Endothelial cell of umbilical vein (primary cell): Measurements from ENCODE around the gene MYMK. TPM values are rescaled to one million over a fixed set of nuclear protein-coding genes. Genes with fewer than 3 reads are reported as not detected.

Experiments
- BruUV-seq: library from RNA; stranded (reverse); fragments of 400-500 nt; replicated peaks from 2 replicates; lab custom pipeline; 2021; lab: Mats Ljungman, UMichigan
- CTCF ChIA-PET: fragments of 300-600, 350-600 bp; sonication (Branson Sonifier 250); formaldehyde crosslinking; loops from one replicate; lab custom pipeline; 2021; ENCODE audit warnings: antibody characterized with exemption, inconsistent platforms; lab: Charles Lee
- POLR2A ChIA-PET: fragments of 300-600, 350-600 bp; sonication (Branson Sonifier 250); formaldehyde crosslinking; loops from one replicate; lab custom pipeline; 2021; ENCODE audit warnings: antibody characterized with exemption, inconsistent platforms; lab: Charles Lee
- DNase-seq: peaks from one replicate; pipeline ENCODE4 v3.0.0-alpha.2; 2011; ENCODE audit warnings: low read depth, low spot score
- FAIRE-seq: peaks from 2 replicates; lab custom pipeline; 2011; peaks lifted over from hg19 to GRCh38; lab: Jason Lieb, UNC
- H2AFZ ChIP-seq: 2 replicates; pipeline ENCODE4 v1.6.0; 2012; ENCODE audit warnings: low read depth, low read length, control low read depth, inconsistent platforms
- H3K27ac ChIP-seq: 2 replicates; pipeline ENCODE4 v1.5.1; 2011; ENCODE audit warnings: low read depth, mild to moderate bottlenecking, control low read depth, low read length, moderate library complexity; ENCODE audit not compliant: insufficient read depth
- H3K27me3 ChIP-seq, 2 experiments: 2 replicates each; pipeline versions ENCODE4 v1.6.0 to v1.6.1; 2011; ENCODE audit warnings: low read length in 2 of 2, mixed read lengths in 1 of 2; ENCODE audit not compliant: control insufficient read depth in 2 of 2, insufficient read depth in 2 of 2
- H3K36me3 ChIP-seq, 2 experiments: 2 replicates in 1 of 2; 3 replicates in 1 of 2; pipeline ENCODE4 v1.5.1; 2011; ENCODE audit warnings: low read length in 2 of 2, mild to moderate bottlenecking in 1 of 2, moderate library complexity in 1 of 2; ENCODE audit not compliant: control insufficient read depth in 2 of 2, insufficient read depth in 2 of 2; ENCODE audit errors: extremely low read depth in 1 of 2
- H3K4me1 ChIP-seq: 3 replicates; pipeline ENCODE4 v1.5.1; 2011; ENCODE audit warnings: mild to moderate bottlenecking, low read length; ENCODE audit not compliant: control insufficient read depth, insufficient read depth; ENCODE audit errors: extremely low read depth
- H3K4me2 ChIP-seq: 2 replicates; pipeline ENCODE4 v1.6.1; 2011; ENCODE audit warnings: low read length, control low read depth, mixed read lengths; ENCODE audit not compliant: insufficient read depth
- H3K4me3 ChIP-seq, 3 experiments: fragments of 200-600 bp in 1 of 3; sonication (generic), shearing (Covaris generic) in 1 of 3; replicated peaks in 1 of 3; 2 replicates each; pipeline ENCODE4 v1.5.1; 2011 to 2016; ENCODE audit warnings: control low read depth in 3 of 3, low read length in 3 of 3, mild to moderate bottlenecking in 2 of 3, inconsistent platforms in 1 of 3, low read depth in 1 of 3, moderate library complexity in 1 of 3; ENCODE audit not compliant: insufficient read depth in 1 of 3
- H3K79me2 ChIP-seq: 2 replicates; pipeline ENCODE4 v1.6.0; 2012; ENCODE audit warnings: low read length, inconsistent platforms; ENCODE audit not compliant: control insufficient read depth, insufficient read depth
- H3K9ac ChIP-seq: replicated peaks from 2 replicates; pipeline ENCODE3; 2011; ENCODE audit warnings: low read length, control low read depth; ENCODE audit not compliant: insufficient read depth; ENCODE audit errors: extremely low read depth
- H3K9me1 ChIP-seq: replicated peaks from 3 replicates; pipeline ENCODE4 v1.6.0; 2011; ENCODE audit warnings: mild to moderate bottlenecking, low read length; ENCODE audit not compliant: control insufficient read depth, insufficient read depth; ENCODE audit errors: extremely low read depth
- H3K9me3 ChIP-seq: replicated peaks from 2 replicates; pipeline ENCODE4 v1.5.1; 2012; ENCODE audit warnings: low read length, inconsistent platforms; ENCODE audit not compliant: control insufficient read depth, insufficient read depth
- H4K20me1 ChIP-seq: replicated peaks from 2 replicates; pipeline ENCODE3; 2011; ENCODE audit warnings: mild to moderate bottlenecking, low read length; ENCODE audit not compliant: control insufficient read depth, insufficient read depth; ENCODE audit errors: extremely low read depth
- CTCF ChIP-seq, 2 donors: IDR thresholded peaks; 1 replicate in 1 of 2; 2 replicates in 1 of 2; pipeline ENCODE4 v1.5.1; 2011; ENCODE audit warnings: low read length in 2 of 2, mild to moderate bottlenecking in 2 of 2, moderate library complexity in 2 of 2, control low read depth in 1 of 2, inconsistent platforms in 1 of 2, low read depth in 1 of 2; ENCODE audit not compliant: insufficient read depth in 1 of 2; ENCODE audit errors: extremely low read depth in 1 of 2
- EZH2 ChIP-seq: IDR thresholded peaks from 2 replicates; pipeline ENCODE4 v1.6.1; 2012; ENCODE audit warnings: borderline replicate concordance, low read depth, mild to moderate bottlenecking, moderate library complexity, low read length, inconsistent platforms; ENCODE audit not compliant: severe bottlenecking
- FOS ChIP-seq: IDR thresholded peaks from 2 replicates; pipeline ENCODE4 v1.6.1; 2011; ENCODE audit warnings: mild to moderate bottlenecking, low read length, moderate library complexity, borderline replicate concordance; ENCODE audit not compliant: insufficient read depth
- GATA2 ChIP-seq: IDR thresholded peaks from 2 replicates; pipeline ENCODE4 v1.7.0; 2011; ENCODE audit warnings: low read depth, mild to moderate bottlenecking, moderate library complexity, mixed read lengths, low read length; ENCODE audit not compliant: insufficient read length, insufficient read depth
- JUN ChIP-seq: IDR thresholded peaks from 2 replicates; pipeline ENCODE4 v1.6.1; 2011; ENCODE audit warnings: borderline replicate concordance, low read depth; ENCODE audit not compliant: insufficient read length, insufficient read depth
- MAX ChIP-seq: IDR thresholded peaks from 2 replicates; pipeline ENCODE4 v1.6.1; 2011; ENCODE audit not compliant: insufficient read depth, insufficient read length
- MYC ChIP-seq: IDR thresholded peaks from one replicate; pipeline ENCODE4 v1.6.1; 2011; ENCODE audit warnings: mild to moderate bottlenecking, low read depth, low read length
- POLR2A ChIP-seq: IDR thresholded peaks from 2 replicates; pipeline ENCODE4 v1.6.1; 2012; ENCODE audit warnings: low read depth, mild to moderate bottlenecking, control low read depth, low read length
- POLR2AphosphoS5 ChIP-seq: IDR thresholded peaks from 2 replicates; pipeline ENCODE4 v1.6.1; 2012; ENCODE audit warnings: low read depth, mild to moderate bottlenecking, control low read depth, low read length, moderate library complexity; ENCODE audit not compliant: insufficient read depth
- dilution Hi-C: fragments of 300-500 bp; cut with MboI; formaldehyde crosslinking; loops from one replicate; pipeline ENCODE4 v1.15.0; 2019; ENCODE audit warnings: low sequenced_read_pairs; ENCODE audit not compliant: extremely low pct_ligation_motif_present
- intact Hi-C: fragments of 100-400 bp; cut with micrococcal nuclease; formaldehyde crosslinking; loops from one replicate; pipeline ENCODE4 v1.10.0; 2022
- polyA plus RNA-seq, 4 experiments: library from polyadenylated mRNA; depleted of rRNA in 3 of 4; stranded (reverse) in 3 of 4; unstranded in 1 of 4; fragments of >200 nt; gene quantifications; 2 replicates each; pipeline versions ENCODE4 v1.2.1 to v1.2.3, GENCODE V29; 2011 to 2012; ENCODE audit warnings: missing spikeins in 1 of 4
- total RNA-seq: library from RNA; stranded (reverse); gene quantifications from 2 replicates; pipeline ENCODE4 v1.2.3, GENCODE V29; 2021

Gene MYMK
- total and polyA plus RNA-seq, 2 donors (not counting 3 experiments of a cell fraction or from before 2014, with no cell fraction given) = not detected

DNA sequence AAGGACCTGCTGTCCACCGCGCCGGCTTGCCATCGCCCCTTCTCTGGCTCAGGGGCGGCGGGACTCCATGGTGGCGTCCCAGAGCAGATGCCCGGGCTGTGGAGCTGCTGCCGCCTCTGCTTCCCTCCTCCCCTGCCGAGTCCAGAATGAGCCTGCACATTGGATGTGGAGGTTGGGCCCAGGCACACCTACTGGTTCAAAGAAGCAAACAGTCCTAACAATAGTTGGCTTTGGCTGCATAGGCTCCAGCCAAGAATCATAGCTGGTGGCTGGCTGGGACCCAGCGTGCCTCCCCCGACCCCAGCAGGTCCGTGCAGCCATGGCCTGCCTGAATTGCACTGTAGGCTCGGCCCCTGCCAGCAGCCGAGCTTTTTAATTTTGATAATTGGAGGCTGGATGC lies 35.6 kb upstream of the MYMK start:
- FAIRE-seq (no peak), DNase-seq (no peak)
- intact Hi-C loops = no loop called here

More for the DNA sequence above, 35.6 kb upstream of the MYMK start:
- no peak overlapping the region for H2AFZ ChIP-seq
- POLR2A ChIA-PET = no interaction called here
- CTCF ChIA-PET = no interaction called here
- H3K9me3 ChIP-seq = no peaks in the 10 kb centered on the region
- H3K27ac ChIP-seq = no peak overlapping the region
- H4K20me1 ChIP-seq = no peaks in the 10 kb centered on the region
- H3K27me3 ChIP-seq = no peaks in the 10 kb centered on the region
- peaks cover 14% of the 10 kb centered on the region for H3K4me1 ChIP-seq
- TF ChIP-seq FOS (no peak), POLR2A (no peak), CTCF (IDR thresholded peaks at IDR 0.05; ENCODE audit: extremely low read depth in 1 of 2, insufficient read depth in 1 of 2, low read depth in 1 of 2, low read length in 2 of 2) (no peak), POLR2AphosphoS5 (no peak), JUN (no peak), EZH2 (no peak), GATA2 (no peak), MYC (no peak), MAX (no peak)
- no TSS peak for BruUV-seq
- H3K9ac ChIP-seq = no peak overlapping the region
- H3K4me2 ChIP-seq = no peak overlapping the region
- no peaks in the 10 kb centered on the region for H3K9me1 ChIP-seq
- dilution Hi-C loops = no loop called here
- no peak overlapping the region for H3K4me3 ChIP-seq
- no peaks in the 10 kb centered on the region for H3K36me3 ChIP-seq
- H3K79me2 ChIP-seq = no peaks in the 10 kb centered on the region
